ENCODE results near the gene TENT4B. TPM values are rescaled to one million over a fixed set of nuclear protein-coding genes. Genes with fewer than 3 reads are reported as not detected.

Gene TENT4B
- total RNA-seq, 2 donors from 2014 or later = 12.8 to 14.1 TPM

- Histone ChIP-seq H3K9me3 (ENCODE audit: control insufficient read depth, low read length) (no peaks in the 10 kb centered on the region), H3K9ac (ENCODE audit: extremely low read depth, low read length, poor library complexity, severe bottlenecking) (no peak overlapping the region), H3K27ac (ENCODE audit: low read depth, low read length) (no peak overlapping the region), H3K4me3 (ENCODE audit: low read length) (no peak overlapping the region), H3K27me3 (ENCODE audit: control insufficient read depth, insufficient read depth, low read length, poor library complexity, severe bottlenecking) (no peaks in the 10 kb centered on the region), H3K4me1 (ENCODE audit: control insufficient read depth, insufficient read depth, low read length) (peaks cover 3% of the 10 kb centered on the region), H3K36me3 (ENCODE audit: control insufficient read depth, insufficient read depth, low read length) (peaks cover 10% of the 10 kb centered on the region)
- Mint-ChIP-seq H3K4me3 (no peak overlapping the region), H3K27me3 (ENCODE audit: insufficient read depth) (no peaks in the 10 kb centered on the region), H3K9me3 (no peaks in the 10 kb centered on the region), H3K27ac (no peak overlapping the region), H3K4me1 (peaks cover 12% of the 10 kb centered on the region), H3K36me3 (ENCODE audit: low read depth) (peaks cover 15% of the 10 kb centered on the region)
- WGBS, 2 experiments (ENCODE audit: insufficient coverage in 1 of 2, insufficient read length in 1 of 2) = 95 to 96% methylated on average over 3 of the region's 3 CpGs
- no peak for DNase-seq
- TF ChIP-seq, protein P1, sequence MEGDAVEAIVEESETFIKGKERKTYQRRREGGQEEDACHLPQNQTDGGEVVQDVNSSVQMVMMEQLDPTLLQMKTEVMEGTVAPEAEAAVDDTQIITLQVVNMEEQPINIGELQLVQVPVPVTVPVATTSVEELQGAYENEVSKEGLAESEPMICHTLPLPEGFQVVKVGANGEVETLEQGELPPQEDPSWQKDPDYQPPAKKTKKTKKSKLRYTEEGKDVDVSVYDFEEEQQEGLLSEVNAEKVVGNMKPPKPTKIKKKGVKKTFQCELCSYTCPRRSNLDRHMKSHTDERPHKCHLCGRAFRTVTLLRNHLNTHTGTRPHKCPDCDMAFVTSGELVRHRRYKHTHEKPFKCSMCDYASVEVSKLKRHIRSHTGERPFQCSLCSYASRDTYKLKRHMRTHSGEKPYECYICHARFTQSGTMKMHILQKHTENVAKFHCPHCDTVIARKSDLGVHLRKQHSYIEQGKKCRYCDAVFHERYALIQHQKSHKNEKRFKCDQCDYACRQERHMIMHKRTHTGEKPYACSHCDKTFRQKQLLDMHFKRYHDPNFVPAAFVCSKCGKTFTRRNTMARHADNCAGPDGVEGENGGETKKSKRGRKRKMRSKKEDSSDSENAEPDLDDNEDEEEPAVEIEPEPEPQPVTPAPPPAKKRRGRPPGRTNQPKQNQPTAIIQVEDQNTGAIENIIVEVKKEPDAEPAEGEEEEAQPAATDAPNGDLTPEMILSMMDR (conservative IDR thresholded peaks at IDR 0.05) = no peak
These were observed 54.5 kb downstream of the TENT4B start for GRCh38 chr16:50207652-50208051.

DNA sequence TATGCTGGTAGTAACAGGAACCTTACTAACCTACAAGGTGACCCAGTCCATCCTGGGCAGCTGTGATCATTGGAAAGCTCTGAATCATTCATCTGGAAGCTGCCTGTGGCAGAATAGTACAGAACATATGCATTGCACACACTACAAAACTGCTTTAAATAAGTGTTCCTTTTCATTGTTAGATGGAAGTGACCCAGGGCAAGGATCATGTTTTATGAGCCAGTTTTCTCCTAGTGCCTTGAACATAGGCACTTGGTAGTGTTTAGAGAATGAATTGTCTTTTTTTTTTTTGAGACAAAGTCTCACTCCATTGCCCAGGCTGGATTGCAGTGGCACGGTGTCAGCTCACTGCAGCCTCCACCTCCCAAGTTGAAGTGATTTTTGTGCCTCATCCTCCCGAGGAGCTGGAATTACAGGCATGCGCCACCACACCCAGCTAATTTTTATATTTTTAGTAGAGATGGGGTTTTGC is 55.4 kb downstream of the TENT4B start:
- no peak overlapping the region for H3K27ac Mint-ChIP-seq

GRCh38 chr16:50209546-50210265 is 56.6 kb downstream of the TENT4B start:
- H3K4me3 ChIP-seq (ENCODE audit: low read length) = no peak overlapping the region
- Mint-ChIP-seq H3K4me1 (peaks cover 9% of the 10 kb centered on the region), H3K36me3 (ENCODE audit: low read depth) (peaks cover 26% of the 10 kb centered on the region), H3K27me3 (ENCODE audit: insufficient read depth) (no peaks in the 10 kb centered on the region), H3K27ac (peak overlapping the region; percentile 53), H3K9me3 (no peaks in the 10 kb centered on the region), H3K4me3 (no peak overlapping the region)
- peaks cover 13% of the 10 kb centered on the region for H3K36me3 ChIP-seq (ENCODE audit: control insufficient read depth, insufficient read depth, low read length)
- TF ChIP-seq, protein P1 (conservative IDR thresholded peaks at IDR 0.05) = no peak
- no peaks in the 10 kb centered on the region for H3K27me3 ChIP-seq (ENCODE audit: control insufficient read depth, insufficient read depth, low read length, poor library complexity, severe bottlenecking)
- WGBS, 2 experiments (ENCODE audit: insufficient coverage in 1 of 2, insufficient read length in 1 of 2) = 83 to 87% methylated on average over 5 to 6 of the region's 7 CpGs
- H3K4me1 ChIP-seq (ENCODE audit: control insufficient read depth, insufficient read depth, low read length) = peaks cover 3% of the 10 kb centered on the region
- H3K27ac ChIP-seq (ENCODE audit: low read depth, low read length) = peak overlapping the region; percentile 28
- H3K9me3 ChIP-seq (ENCODE audit: control insufficient read depth, low read length) = no peaks in the 10 kb centered on the region
- peak; percentile 59 for DNase-seq
- no peak overlapping the region for H3K9ac ChIP-seq (ENCODE audit: extremely low read depth, low read length, poor library complexity, severe bottlenecking)

More for the DNA sequence above, 55.4 kb downstream of the TENT4B start:
- peaks cover 3% of the 10 kb centered on the region for H3K4me1 ChIP-seq (ENCODE audit: control insufficient read depth, insufficient read depth, low read length)
- no peaks in the 10 kb centered on the region for H3K27me3 ChIP-seq (ENCODE audit: control insufficient read depth, insufficient read depth, low read length, poor library complexity, severe bottlenecking)
- H3K4me3 ChIP-seq (ENCODE audit: low read length) = no peak overlapping the region
- peaks cover 10% of the 10 kb centered on the region for H3K36me3 ChIP-seq (ENCODE audit: control insufficient read depth, insufficient read depth, low read length)
- peaks cover 21% of the 10 kb centered on the region for H3K36me3 Mint-ChIP-seq (ENCODE audit: low read depth)
- H3K9me3 ChIP-seq (ENCODE audit: control insufficient read depth, low read length) = no peaks in the 10 kb centered on the region
- H3K9me3 Mint-ChIP-seq = no peaks in the 10 kb centered on the region
- TF ChIP-seq, protein P1 (conservative IDR thresholded peaks at IDR 0.05) = no peak
- no peaks in the 10 kb centered on the region for H3K27me3 Mint-ChIP-seq (ENCODE audit: insufficient read depth)
- peaks cover 9% of the 10 kb centered on the region for H3K4me1 Mint-ChIP-seq
- no peak for DNase-seq
- no peak overlapping the region for H3K27ac ChIP-seq (ENCODE audit: low read depth, low read length)
- no peak overlapping the region for H3K4me3 Mint-ChIP-seq
- 67 to 89% methylated on average over 1 to 2 of the region's 3 CpGs for WGBS, 2 experiments (ENCODE audit: insufficient coverage in 1 of 2, insufficient read length in 1 of 2)
- no peak overlapping the region for H3K9ac ChIP-seq (ENCODE audit: extremely low read depth, low read length, poor library complexity, severe bottlenecking)
